GM18505 (cell line): Measurements from ENCODE around the gene ZNF19.

Experiments
- ATAC-seq: cut with Tn5 transposase; IDR thresholded peaks from one replicate; pipeline ENCODE4 v1.9.1; 2021; ENCODE audit not compliant: unreplicated experiment
- POLR2A ChIP-seq: IDR thresholded peaks from 4 replicates; pipeline ENCODE4 v1.6.1; 2011; ENCODE audit warnings: borderline replicate concordance; ENCODE audit not compliant: insufficient read depth, insufficient read length; ENCODE audit errors: extremely low read depth

The ZNF19 gene

DNA sequence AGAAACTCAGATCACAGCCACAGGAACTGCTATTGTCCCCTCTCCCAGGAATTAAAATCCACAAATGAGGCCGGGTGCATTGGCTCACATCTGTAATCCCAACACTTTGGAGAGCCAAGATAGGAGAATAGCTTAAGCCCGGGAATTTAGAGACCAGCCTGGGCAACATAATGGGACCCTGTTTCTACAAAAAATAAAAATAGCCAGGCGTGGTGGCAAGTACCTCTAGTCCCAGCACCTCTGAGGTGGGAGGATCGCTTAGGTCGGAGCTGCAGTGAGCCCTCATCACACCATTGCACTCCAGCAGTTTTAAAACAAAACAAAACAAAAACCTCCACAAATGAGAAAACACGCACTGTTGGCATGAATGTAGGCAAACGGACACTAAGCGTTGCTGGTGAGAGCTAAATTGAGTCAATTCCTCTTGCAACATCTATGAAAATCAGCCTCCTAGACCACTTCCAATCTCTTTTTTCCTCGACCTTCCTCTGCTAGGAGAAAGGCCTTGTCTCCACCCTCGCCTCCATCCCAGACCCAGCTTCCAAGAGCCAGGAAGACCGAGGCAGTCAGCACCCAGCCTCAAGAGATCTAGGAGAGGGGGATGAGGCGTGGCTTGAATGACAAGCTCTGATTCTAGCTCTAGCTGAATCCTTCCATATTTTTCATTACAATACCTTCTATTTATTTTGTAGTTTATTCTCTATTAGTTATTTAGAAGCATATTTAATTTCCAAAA lies 62.1 kb downstream of the ZNF19 start:
- no peak for TF ChIP-seq POLR2A
- no peak for ATAC-seq

DNA sequence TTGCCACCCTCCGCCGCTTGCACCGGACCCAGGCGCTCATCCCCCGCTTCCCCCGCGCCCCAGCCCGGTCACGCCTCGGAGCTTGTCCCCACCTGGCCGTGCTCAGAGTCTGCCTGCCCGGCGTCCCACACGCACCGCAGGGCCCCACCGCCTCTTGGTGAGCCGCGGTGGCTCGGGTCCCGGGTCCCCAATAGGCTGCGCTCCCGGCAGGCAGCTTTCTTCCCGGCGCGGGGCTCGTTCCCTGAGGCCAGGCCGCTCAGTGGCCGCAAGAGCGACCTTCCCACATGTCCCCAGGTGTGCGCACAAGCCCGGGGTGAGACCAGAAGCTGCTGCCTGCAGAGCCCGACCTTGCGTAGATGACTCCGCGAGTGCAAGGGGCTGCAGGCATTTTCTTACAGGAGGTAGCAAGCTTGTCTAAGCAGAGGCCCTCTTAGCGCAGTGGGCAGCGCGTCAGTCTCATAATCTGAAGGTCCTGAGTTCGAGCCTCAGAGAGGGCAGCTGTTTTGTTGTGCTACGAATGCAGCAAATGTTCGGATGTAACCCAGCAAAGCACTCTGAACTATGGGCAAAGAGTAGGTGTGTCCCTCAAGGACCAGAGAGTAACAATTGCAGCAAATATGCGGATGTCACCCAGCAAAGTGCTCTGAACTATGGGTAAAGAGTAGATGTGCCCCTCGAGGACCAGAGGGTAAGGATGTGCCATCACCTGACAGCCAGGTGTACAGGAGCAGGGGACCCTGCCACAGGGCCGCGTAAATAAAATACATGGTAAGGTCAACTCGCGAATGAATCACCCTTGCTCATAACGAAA lies 62.9 kb downstream of the ZNF19 start:
- TF ChIP-seq POLR2A, result no peak
- ATAC-seq, result no peak

DNA sequence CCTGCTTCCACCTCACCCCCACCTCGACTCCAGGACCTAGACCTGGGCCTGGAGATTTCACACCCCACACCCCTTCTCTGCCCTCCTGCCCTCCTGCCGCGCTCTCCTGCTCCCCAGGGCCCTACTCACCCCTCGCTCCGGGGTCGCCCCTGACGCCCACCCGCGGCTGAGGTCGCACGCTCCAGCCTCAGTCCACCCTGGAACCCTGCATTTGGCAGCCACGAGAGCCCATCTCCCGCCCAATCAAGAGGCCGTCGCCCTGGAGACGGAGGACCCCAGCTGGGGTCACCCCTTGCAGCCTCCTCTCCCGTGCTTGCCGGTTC lies 63.4 kb downstream of the ZNF19 start:
- TF ChIP-seq POLR2A, result no peak
- no peak for ATAC-seq

DNA sequence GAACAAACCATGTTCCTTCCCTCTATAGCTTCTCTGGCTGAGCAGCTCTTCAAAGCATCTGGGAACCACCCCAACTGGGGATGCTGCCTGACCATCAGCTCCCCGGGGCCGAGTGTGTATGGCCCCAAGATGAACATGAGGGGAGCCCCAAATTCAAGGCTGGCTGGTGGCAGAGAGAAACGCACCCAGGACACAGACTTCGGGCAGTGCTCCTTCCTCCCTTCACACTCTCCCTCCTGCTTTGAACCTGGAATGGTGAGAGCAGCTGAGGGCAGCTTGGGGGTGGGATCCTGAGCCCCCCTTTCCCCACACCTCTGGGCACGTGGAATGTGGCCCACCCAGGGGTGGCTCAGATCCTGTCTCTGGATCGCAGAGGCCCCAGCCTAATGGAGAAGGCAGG lies 64.5 kb downstream of the ZNF19 start:
- no peak for ATAC-seq
- no peak for TF ChIP-seq POLR2A

DNA sequence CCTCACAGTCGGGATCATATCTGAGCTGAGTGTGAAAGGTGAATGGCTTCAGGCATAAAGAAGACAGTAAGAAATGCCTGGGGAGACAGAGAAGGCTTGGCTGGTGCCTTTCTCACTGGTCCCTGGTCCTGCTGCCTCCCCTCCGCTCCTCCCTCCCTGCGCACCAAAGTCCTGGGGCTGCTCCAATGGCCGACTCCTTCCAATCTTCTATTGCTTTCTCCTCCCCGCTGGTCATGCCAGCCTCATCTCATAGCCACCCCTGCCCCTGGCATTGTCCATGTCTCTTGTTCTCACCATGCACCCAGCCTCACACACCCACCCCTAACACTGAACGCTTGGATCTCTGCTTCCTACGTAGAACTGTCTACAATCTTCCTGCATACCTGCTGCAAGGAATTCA lies 65.3 kb downstream of the ZNF19 start:
- no peak for TF ChIP-seq POLR2A
- ATAC-seq, result no peak
